A549 (cell line): ENCODE data around the gene SMIM7. TPM values are rescaled to one million over a fixed set of nuclear protein-coding genes. Genes with fewer than 3 reads are reported as not detected.

Source experiments
- ATAC-seq, 2 experiments: fragments of 200-7000 bp in 1 of 2; fragments of >200 bp in 1 of 2; cut with Nextera tagmentation in 1 of 2; cut with Tn5 transposase in 1 of 2; 3 replicates each; pipeline versions ENCODE4 v1.8.0 to v1.9.1; 2018 to 2020; ENCODE audit warnings: mild to moderate bottlenecking in 1 of 2, moderate library complexity in 1 of 2
- CTCF ChIA-PET: fragments of 300-600 bp; sonication (Branson Sonifier 250); formaldehyde crosslinking; extraction: SDS; loops from one replicate; lab custom pipeline; 2021; ENCODE audit warnings: antibody characterized with exemption, inconsistent platforms; lab: Yijun Ruan, JAX
- POLR2A ChIA-PET: fragments of 350-600 bp; formaldehyde crosslinking; extraction: SDS; loops from one replicate; lab custom pipeline; 2021; ENCODE audit warnings: antibody characterized with exemption, inconsistent platforms; lab: Yijun Ruan, JAX
- DNase-seq, 2 experiments: peaks; one replicate each; pipeline versions ENCODE4 v3.0.0 to v3.0.0-alpha.2; 2011 to 2016; ENCODE audit warnings: low read depth in 1 of 2, low spot score in 1 of 2
- FAIRE-seq: peaks from 2 replicates; lab custom pipeline; 2011; peaks lifted over from hg19 to GRCh38; lab: Jason Lieb, UNC
- H3K27ac ChIP-seq, 2 experiments: fragments of >200 bp; sonication (Bioruptor Twin); formaldehyde crosslinking; 3 replicates each; pipeline ENCODE4 v1.5.1; 2016 to 2017
- H3K4me1 ChIP-seq: fragments of >200 bp; sonication (Bioruptor Twin); formaldehyde crosslinking; 3 replicates; pipeline ENCODE4 v1.6.1; 2016
- H3K4me2 ChIP-seq: fragments of >200 bp; sonication (Bioruptor Twin); formaldehyde crosslinking; 3 replicates; pipeline ENCODE4 v1.6.1; 2016
- H3K4me3 ChIP-seq: fragments of >200 bp; sonication (Bioruptor Twin); formaldehyde crosslinking; 3 replicates; pipeline ENCODE4 v1.5.1; 2016
- H3K9me3 ChIP-seq: fragments of >200 bp; sonication (Bioruptor Twin); formaldehyde crosslinking; 3 replicates; pipeline ENCODE4 v1.6.1; 2016
- BHLHE40 ChIP-seq: IDR thresholded peaks from 2 replicates; pipeline ENCODE4 v1.6.1; 2012; ENCODE audit warnings: low read depth, low read length, inconsistent platforms
- CHD2 ChIP-seq: fragments of 150-350 bp; IDR thresholded peaks from 2 replicates; pipeline ENCODE4 v1.6.1; 2014; ENCODE audit warnings: low read length; ENCODE audit not compliant: partially characterized antibody
- E2F6 ChIP-seq: IDR thresholded peaks from 2 replicates; pipeline ENCODE4 v1.6.1; 2012; ENCODE audit warnings: low read depth, borderline replicate concordance
- EHMT2 ChIP-seq: fragments of 200-600 bp; sonication (generic); IDR thresholded peaks from 2 replicates; pipeline ENCODE4 v1.6.1; 2016; ENCODE audit warnings: antibody characterized with exemption, low read depth, mild to moderate bottlenecking, moderate library complexity
- ELK1 ChIP-seq: fragments of 150-350 bp; IDR thresholded peaks from 2 replicates; pipeline ENCODE4 v1.6.1; 2014; ENCODE audit warnings: low read depth, mild to moderate bottlenecking, low read length
- FOSB ChIP-seq: fragments of 250-450 bp; sonication (Bioruptor Pico); IDR thresholded peaks from 2 replicates; pipeline ENCODE4 v1.5.0; 2020; ENCODE audit warnings: mild to moderate bottlenecking, moderate library complexity
- FOXS1 ChIP-seq: fragments of 250-450 bp; sonication (Bioruptor Pico); IDR thresholded peaks from 2 replicates; pipeline ENCODE4 v1.5.0; 2020; ENCODE audit warnings: mild to moderate bottlenecking, moderate library complexity
- GATA3 ChIP-seq: IDR thresholded peaks from 2 replicates; pipeline ENCODE4 v1.6.1; 2012; ENCODE audit warnings: borderline replicate concordance
- HDAC2 ChIP-seq: fragments of 200-600 bp; sonication (generic); IDR thresholded peaks from 2 replicates; pipeline ENCODE4 v1.6.1; 2016
- HOXB13 ChIP-seq: fragments of 250-450 bp; sonication (Bioruptor Pico); IDR thresholded peaks from 2 replicates; pipeline ENCODE4 v1.5.0; 2020; ENCODE audit warnings: low read depth, mild to moderate bottlenecking, moderate library complexity
- JUN ChIP-seq, 2 experiments: fragments of >200 bp; sonication (Bioruptor Twin); formaldehyde crosslinking; IDR thresholded peaks; 2 replicates in 1 of 2; 3 replicates in 1 of 2; pipeline ENCODE4 v1.6.1; 2016 to 2017
- MAFK ChIP-seq: fragments of 450-650 bp; IDR thresholded peaks from 2 replicates; pipeline ENCODE4 v1.6.1; 2014; ENCODE audit not compliant: partially characterized antibody
- MYC ChIP-seq: IDR thresholded peaks from 2 replicates; pipeline ENCODE4 v1.6.1; 2012; ENCODE audit warnings: mild to moderate bottlenecking, inconsistent platforms, low read length, improper control_type of control experiment, borderline replicate concordance
- POLR2AphosphoS2 ChIP-seq: conservative IDR thresholded peaks from 2 replicates; pipeline ENCODE4 v1.6.1; 2012; ENCODE audit warnings: low read length, improper control_type of control experiment, inconsistent platforms
- RAD21 ChIP-seq, 2 experiments: fragments of >200 bp in 1 of 2; sonication (Bioruptor Twin) in 1 of 2; formaldehyde crosslinking in 1 of 2; IDR thresholded peaks in 1 of 2; conservative IDR thresholded peaks in 1 of 2; 2 replicates in 1 of 2; 3 replicates in 1 of 2; pipeline ENCODE4 v1.6.1; 2012 to 2018; ENCODE audit warnings: inconsistent platforms in 1 of 2
- RARB ChIP-seq: fragments of 250-450 bp; sonication (Bioruptor Pico); IDR thresholded peaks from 2 replicates; pipeline ENCODE4 v1.8.0; 2021; ENCODE audit warnings: mild to moderate bottlenecking, moderate library complexity
- RFX5 ChIP-seq: fragments of 450-650 bp; IDR thresholded peaks from 2 replicates; pipeline ENCODE4 v1.7.1; 2014; ENCODE audit warnings: antibody characterized with exemption, mild to moderate bottlenecking, moderate library complexity
- SREBF2 ChIP-seq: fragments of 450-650 bp; IDR thresholded peaks from 2 replicates; pipeline ENCODE4 v1.6.1; 2014; ENCODE audit warnings: mild to moderate bottlenecking, moderate library complexity
- TFCP2L1 ChIP-seq: fragments of 250-450 bp; sonication (Bioruptor Pico); IDR thresholded peaks from 2 replicates; pipeline ENCODE4 v1.5.0; 2021; ENCODE audit warnings: mild to moderate bottlenecking
- ZC3H11A ChIP-seq: fragments of 450-650 bp; IDR thresholded peaks from 2 replicates; pipeline ENCODE4 v1.6.1; 2014; ENCODE audit warnings: antibody characterized with exemption, mild to moderate bottlenecking
- ZNF302 ChIP-seq: fragments of 250-450 bp; sonication (Bioruptor Pico); IDR thresholded peaks from 2 replicates; pipeline ENCODE4 v1.9.0; 2021; ENCODE audit warnings: inconsistent platforms, mild to moderate bottlenecking, moderate library complexity
- WGBS: methylation state at CpG from one replicate; pipeline ENCODE4 v1.1.6; 2017; ENCODE audit errors: missing lambda C conversion rate; 5-methylcytosine and 5-hydroxymethylcytosine counted together
- polyA plus RNA-seq, 4 experiments: library from polyadenylated mRNA; depleted of rRNA in 3 of 4; stranded (reverse); fragments of >200 nt; fragmentation: RNase III in 1 of 4; extraction: RNeasy Plus Mini Kit Qiagen cat#74134 plus additional on column Dnase treatment in 1 of 4; gene quantifications; 2 replicates in 3 of 4; 3 replicates in 1 of 4; pipeline ENCODE4 v1.2.3, GENCODE V29; 2011 to 2017
- TF ChIP-seq, protein P1 (sequence below): fragments of >200 bp; sonication (Bioruptor Twin); formaldehyde crosslinking; IDR thresholded peaks from 3 replicates; pipeline ENCODE4 v1.5.1; 2016
- TF ChIP-seq, protein P2 (sequence below): fragments of 450-650 bp; IDR thresholded peaks from 2 replicates; pipeline ENCODE4 v1.6.1; 2014; ENCODE audit warnings: antibody characterized with exemption

Gene SMIM7
- polyA plus RNA-seq, 2 of the 4 experiments (the other 2 are of a cell fraction) = 74.7 to 98.8 TPM

DNA sequence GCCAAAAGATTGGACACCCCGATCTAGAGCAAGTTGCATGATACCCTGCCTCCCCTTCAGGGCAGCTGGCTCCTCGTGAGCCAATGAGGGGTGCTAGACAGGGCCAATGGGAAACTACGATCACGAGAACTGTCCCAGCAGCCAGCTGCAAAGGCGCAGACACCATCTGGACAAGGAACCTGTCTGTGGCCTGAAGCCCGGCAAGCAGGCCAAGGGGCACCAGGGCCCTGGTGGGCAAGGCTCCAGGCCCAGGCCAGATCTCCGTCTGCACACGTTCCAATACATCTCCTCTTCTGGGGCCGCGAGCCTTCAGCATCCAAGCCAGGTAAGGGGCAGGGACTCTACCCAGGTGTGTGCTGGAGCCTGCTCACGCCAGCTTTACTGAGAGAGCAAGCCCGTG, 52.1 kb downstream of the SMIM7 start:
- no peak for DNase-seq
- ChIA-PET CTCF (interaction anchor here (0.6 kb wide), 1 partner anchor 107 kb away, joined by 5 read pairs; no protein-coding TSS in a partner anchor), POLR2A (no interaction called here)
- FAIRE-seq = no peak
- no peak for TF ChIP-seq HOXB13 (CRISPR knock-in tag)
- TF ChIP-seq ZC3H11A = no peak
- TF ChIP-seq RAD21 (conservative IDR thresholded peaks at IDR 0.05 in 1 of 2, IDR thresholded peaks at IDR 0.05 in 1 of 2) = no peak
- TF ChIP-seq ZNF302 (CRISPR knock-in tag) = no peak
- no peak for TF ChIP-seq GATA3
- WGBS = 95% methylated on average over 12 of the region's 12 CpGs
- Histone ChIP-seq H3K27ac (peak overlapping the region in 1 of 2 experiments; percentile 11; a peak in 1 of 6 replicates), H3K9me3 (no peaks in the 10 kb centered on the region), H3K4me1 (peaks cover 5% of the 10 kb centered on the region), H3K4me2 (no peak overlapping the region), H3K4me3 (no peak overlapping the region)
- no peak for ATAC-seq

- ATAC-seq (no peak; a peak in 1 of 6 replicates), FAIRE-seq (no peak), DNase-seq (no peak)
- WGBS = 84% methylated on average over 8 of the region's 8 CpGs
- TF ChIP-seq, protein P1, sequence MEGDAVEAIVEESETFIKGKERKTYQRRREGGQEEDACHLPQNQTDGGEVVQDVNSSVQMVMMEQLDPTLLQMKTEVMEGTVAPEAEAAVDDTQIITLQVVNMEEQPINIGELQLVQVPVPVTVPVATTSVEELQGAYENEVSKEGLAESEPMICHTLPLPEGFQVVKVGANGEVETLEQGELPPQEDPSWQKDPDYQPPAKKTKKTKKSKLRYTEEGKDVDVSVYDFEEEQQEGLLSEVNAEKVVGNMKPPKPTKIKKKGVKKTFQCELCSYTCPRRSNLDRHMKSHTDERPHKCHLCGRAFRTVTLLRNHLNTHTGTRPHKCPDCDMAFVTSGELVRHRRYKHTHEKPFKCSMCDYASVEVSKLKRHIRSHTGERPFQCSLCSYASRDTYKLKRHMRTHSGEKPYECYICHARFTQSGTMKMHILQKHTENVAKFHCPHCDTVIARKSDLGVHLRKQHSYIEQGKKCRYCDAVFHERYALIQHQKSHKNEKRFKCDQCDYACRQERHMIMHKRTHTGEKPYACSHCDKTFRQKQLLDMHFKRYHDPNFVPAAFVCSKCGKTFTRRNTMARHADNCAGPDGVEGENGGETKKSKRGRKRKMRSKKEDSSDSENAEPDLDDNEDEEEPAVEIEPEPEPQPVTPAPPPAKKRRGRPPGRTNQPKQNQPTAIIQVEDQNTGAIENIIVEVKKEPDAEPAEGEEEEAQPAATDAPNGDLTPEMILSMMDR = no peak
- TF ChIP-seq POLR2AphosphoS2 (no peak), FOSB (no peak), MAFK (no peak), EHMT2 (no peak), CHD2 (no peak)
- CTCF ChIA-PET = interaction anchor here (1.3 kb wide), 1 partner anchor 12 kb away, joined by 3 read pairs; no protein-coding TSS in a partner anchor
- no peak overlapping the region for H3K4me3 ChIP-seq
- peaks cover 5% of the 10 kb centered on the region for H3K4me1 ChIP-seq
- POLR2A ChIA-PET = no interaction called here
- no peak overlapping the region for H3K27ac ChIP-seq
- H3K4me2 ChIP-seq = no peak overlapping the region
- no peaks in the 10 kb centered on the region for H3K9me3 ChIP-seq
Measured at GRCh38 chr19:16605553-16605994, 54.4 kb downstream of the SMIM7 start.

DNA sequence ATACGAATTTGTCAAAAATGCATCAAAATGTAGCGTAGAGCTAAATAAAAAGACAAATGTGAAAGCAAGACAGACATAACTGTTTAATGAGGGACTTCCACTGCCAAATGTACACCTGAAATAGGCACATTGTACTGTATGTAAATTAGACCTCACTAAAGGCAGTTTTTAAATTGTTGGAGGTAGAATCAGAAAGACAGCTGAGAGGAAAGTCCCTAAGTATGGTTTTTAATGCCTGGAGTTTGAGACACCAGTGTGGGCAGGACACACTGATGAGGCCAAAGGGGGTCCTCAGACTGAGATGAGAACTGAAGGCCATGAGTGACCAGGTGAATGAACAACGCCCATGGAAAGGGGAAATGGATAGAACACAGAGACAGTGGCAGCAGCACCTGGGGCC, 54.8 kb downstream of the SMIM7 start:
- no peak for DNase-seq
- no peak for FAIRE-seq
- no peak for ATAC-seq
- TF ChIP-seq HDAC2 (no peak), BHLHE40 (no peak), MYC (no peak), MAFK (no peak), RARB (CRISPR knock-in tag) (no peak), TFCP2L1 (CRISPR knock-in tag) (no peak)
- TF ChIP-seq, all 56 proteins: peak for 0
- WGBS = 94% methylated on average over 3 of the region's 3 CpGs
- Histone ChIP-seq H3K4me1 (peaks cover 5% of the 10 kb centered on the region), H3K9me3 (no peaks in the 10 kb centered on the region), H3K4me3 (no peak overlapping the region), H3K27ac (no peak overlapping the region), H3K4me2 (no peak overlapping the region)
- ChIA-PET POLR2A (no interaction called here), CTCF (no interaction called here)

GRCh38 chr19:16604615-16605014, 55.3 kb downstream of the SMIM7 start:
- H3K27ac ChIP-seq = no peak overlapping the region
- ATAC-seq = no peak
- 100% methylated on average over 6 of the region's 6 CpGs for WGBS
- FAIRE-seq = no peak
- no peak overlapping the region for H3K4me2 ChIP-seq
- CTCF ChIA-PET = no interaction called here
- no peaks in the 10 kb centered on the region for H3K9me3 ChIP-seq
- no peak for DNase-seq
- TF ChIP-seq MYC (no peak), POLR2AphosphoS2 (no peak), TFCP2L1 (CRISPR knock-in tag) (no peak), ZNF302 (CRISPR knock-in tag) (no peak), E2F6 (no peak), FOXS1 (CRISPR knock-in tag) (no peak), SREBF2 (no peak), BHLHE40 (no peak), RFX5 (no peak), ZC3H11A (no peak), JUN (IDR thresholded peaks at IDR 0.05) (no peak), ELK1 (no peak), EHMT2 (no peak)
- TF ChIP-seq, protein P2, sequence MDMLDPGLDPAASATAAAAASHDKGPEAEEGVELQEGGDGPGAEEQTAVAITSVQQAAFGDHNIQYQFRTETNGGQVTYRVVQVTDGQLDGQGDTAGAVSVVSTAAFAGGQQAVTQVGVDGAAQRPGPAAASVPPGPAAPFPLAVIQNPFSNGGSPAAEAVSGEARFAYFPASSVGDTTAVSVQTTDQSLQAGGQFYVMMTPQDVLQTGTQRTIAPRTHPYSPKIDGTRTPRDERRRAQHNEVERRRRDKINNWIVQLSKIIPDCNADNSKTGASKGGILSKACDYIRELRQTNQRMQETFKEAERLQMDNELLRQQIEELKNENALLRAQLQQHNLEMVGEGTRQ = no peak
- TF ChIP-seq, protein P1 = no peak
- POLR2A ChIA-PET = no interaction called here
- H3K4me1 ChIP-seq = no peaks in the 10 kb centered on the region; the same call in 1 of the 3 replicates
- H3K4me3 ChIP-seq = no peak overlapping the region
